Measurements from ENCODE around the gene SAPCD2.
A peak's percentile ranks its signal among the peaks of the same experiment; 100 is the strongest.
"Not testable (repeated sequence)": the region's sequence is repeated elsewhere in the genome, so short reads cannot be mapped to it uniquely, and the experiment has no call there.

SAPCD2 gene

GRCh38 chr9:137064027-137064879, 6.1 kb downstream of the SAPCD2 start:
- DNase-seq, result peak; percentile 77 to 81

GRCh38 chr9:137063311-137064026, 6.9 kb downstream of the SAPCD2 start:
- DNase-seq, result no peak

- not testable (repeated sequence) for DNase-seq
Observed at GRCh38 chr9:137062798-137063197, 7.6 kb downstream of the SAPCD2 start.

GRCh38 chr9:137062384-137062783, 8.0 kb downstream of the SAPCD2 start:
- no peak for DNase-seq

GRCh38 chr9:137058521-137059234, 11.7 kb downstream of the SAPCD2 start:
- DNase-seq, result no peak

- DNase-seq, result no peak
Observed at GRCh38 chr9:137057545-137057944, 12.8 kb downstream of the SAPCD2 start.

- no peak for DNase-seq
Observed at GRCh38 chr9:137056739-137057415, 13.5 kb downstream of the SAPCD2 start.

GRCh38 chr9:137055385-137056364, 14.7 kb downstream of the SAPCD2 start:
- no peak for DNase-seq

GRCh38 chr9:137054932-137055384, 15.4 kb downstream of the SAPCD2 start:
- DNase-seq, result no peak

- peak; percentile 43 to 63 for DNase-seq
Observed at GRCh38 chr9:137053944-137054931, 16.1 kb downstream of the SAPCD2 start, which contains the start of gene ENTPD2. ENTPD2 (minus strand) TSS chr9:137054061; CDS start chr9:137053997, 64 bp downstream.

GRCh38 chr9:137052998-137053943, 17.1 kb downstream of the SAPCD2 start:
- DNase-seq, result no peak

GRCh38 chr9:137052293-137052692, 18.1 kb downstream of the SAPCD2 start:
- no peak for DNase-seq

- no peak for DNase-seq
Observed at GRCh38 chr9:137051145-137051724, 19.1 kb downstream of the SAPCD2 start.

GRCh38 chr9:137050570-137050969, 19.8 kb downstream of the SAPCD2 start:
- no peak for DNase-seq

GRCh38 chr9:137049544-137050449, 20.6 kb downstream of the SAPCD2 start:
- peak; percentile 62 to 80 for DNase-seq

- no peak for DNase-seq
Observed at GRCh38 chr9:137048655-137049543, 21.5 kb downstream of the SAPCD2 start.

Data from stimulated activated CD4-positive, alpha-beta T cell treated with anti-CD3 and anti-CD28 coated beads, Interleukin-2, amount 100 ng/mL, for 24 hours (primary cell).